NCI-H1436 treated with DMSO at 0.1 percent for 48 hours (cell line): ENCODE data around the gene STAMBPL1.
"Not testable (repeated sequence)": the region's sequence is repeated elsewhere in the genome, so short reads cannot be mapped to it uniquely, and the experiment has no call there.

Source experiments
- DNase-seq: peaks from one replicate; lab custom pipeline; 2025; lab: John Stamatoyannopoulos, UW

The STAMBPL1 gene

DNA sequence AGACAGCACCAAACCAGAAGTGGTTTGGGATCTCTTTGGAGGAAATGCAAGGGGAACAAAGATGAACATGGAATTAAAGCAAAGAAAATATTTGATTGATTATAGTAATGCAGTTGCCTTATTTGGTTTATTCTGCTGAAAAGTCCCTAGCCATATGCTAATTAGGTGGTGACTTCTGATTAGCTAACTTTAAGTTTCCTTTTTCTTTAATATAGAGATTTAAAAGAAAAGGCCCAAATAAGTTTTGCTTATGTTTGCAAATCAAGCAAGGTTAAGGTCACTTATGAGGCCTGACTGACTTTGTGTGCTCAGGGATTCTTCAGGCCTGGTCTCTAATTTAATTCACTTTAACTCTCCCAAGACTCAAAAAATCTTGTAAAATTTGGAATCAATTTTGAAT lies 22.2 kb upstream of the STAMBPL1 start:
- DNase-seq, result no peak

DNA sequence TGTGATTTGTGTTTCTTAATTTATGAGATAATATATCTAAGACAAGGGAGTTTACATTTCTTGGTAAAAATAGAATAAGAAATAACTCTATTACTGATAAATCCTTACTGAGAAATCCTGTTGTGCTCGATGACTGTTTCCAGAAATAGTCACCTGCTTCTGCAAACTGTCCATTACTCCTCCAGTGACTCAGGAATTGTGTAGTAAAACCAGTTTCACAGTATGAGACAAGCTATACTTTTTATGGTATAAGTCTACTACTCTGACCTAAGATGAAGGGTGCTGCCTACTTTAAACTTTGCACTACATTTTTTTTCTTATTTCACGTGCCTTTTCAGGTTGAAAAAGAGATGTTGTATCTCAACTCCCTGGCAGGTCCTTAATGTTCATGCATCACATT lies 21.6 kb upstream of the STAMBPL1 start:
- DNase-seq, result no peak

- no peak for DNase-seq
These were observed 19.0 kb upstream of the STAMBPL1 start for GRCh38 chr10:88861036-88861435.

DNA sequence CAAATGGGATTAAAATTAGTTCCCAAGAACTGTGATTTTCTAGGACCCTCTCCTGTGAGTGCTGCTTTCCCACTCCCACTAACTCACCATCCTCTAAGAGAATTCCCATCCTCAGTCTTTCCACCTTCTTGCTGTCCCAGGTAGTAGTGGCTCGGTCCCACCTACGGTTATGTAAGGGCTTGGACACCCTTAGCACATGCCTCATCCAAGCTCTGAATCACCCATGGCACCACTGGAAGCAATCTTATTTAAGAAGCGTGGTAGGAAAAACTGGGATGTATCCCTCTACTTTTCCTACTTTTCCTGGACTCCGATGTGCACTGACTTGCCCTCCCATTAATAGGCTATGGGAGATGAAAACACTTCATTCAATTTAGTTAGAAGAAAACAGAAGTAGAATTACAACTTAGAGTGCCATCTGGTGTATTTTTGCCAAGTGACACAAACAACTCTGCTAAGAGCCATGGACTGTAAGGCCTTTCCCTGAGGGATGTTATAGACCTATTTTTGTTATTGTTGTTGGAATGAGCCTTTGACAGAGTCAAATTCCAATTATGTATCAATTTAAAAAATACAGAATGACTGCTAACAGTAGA lies 14.7 kb upstream of the STAMBPL1 start:
- no peak for DNase-seq

DNA sequence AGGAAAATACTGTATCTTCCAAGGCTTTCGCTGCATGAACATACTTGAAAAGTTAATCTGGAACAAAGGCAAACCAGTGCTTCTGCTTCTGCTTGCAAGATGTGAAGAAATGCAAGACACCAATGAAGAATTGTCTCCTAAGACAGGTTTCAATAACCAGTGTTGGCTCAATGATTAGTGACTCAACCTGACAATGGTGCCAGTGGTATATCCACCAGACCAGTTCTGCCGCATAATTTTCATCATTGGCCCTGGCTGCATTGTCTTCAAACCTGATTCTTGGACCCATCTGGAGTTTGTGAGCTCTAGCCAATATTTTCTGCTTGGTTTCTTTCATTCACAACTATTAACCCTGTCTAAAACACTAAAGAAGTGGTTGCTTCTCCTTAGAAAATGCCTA lies 13.6 kb upstream of the STAMBPL1 start:
- no peak for DNase-seq

- no peak for DNase-seq
These were observed 10.0 kb upstream of the STAMBPL1 start for GRCh38 chr10:88870089-88870488.

DNA sequence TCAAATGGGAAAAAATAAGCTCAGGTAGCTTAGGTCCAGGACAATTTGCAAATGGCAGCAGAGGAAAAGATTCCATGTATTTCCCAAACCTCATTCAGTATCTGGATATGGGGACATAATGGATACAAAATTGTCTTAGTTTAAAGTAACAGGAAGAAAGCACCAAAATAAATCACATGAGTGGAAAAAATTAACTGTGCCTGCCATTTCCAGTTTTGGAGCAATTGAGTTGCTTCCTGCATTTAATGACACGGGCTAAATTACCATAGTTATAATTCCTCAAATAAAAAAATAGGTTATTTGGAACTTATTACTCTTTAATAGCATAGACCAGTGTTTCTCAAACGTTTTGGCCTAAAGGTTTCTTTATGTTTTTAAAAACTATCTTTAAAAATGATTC lies 6.3 kb upstream of the STAMBPL1 start:
- no peak for DNase-seq

DNA sequence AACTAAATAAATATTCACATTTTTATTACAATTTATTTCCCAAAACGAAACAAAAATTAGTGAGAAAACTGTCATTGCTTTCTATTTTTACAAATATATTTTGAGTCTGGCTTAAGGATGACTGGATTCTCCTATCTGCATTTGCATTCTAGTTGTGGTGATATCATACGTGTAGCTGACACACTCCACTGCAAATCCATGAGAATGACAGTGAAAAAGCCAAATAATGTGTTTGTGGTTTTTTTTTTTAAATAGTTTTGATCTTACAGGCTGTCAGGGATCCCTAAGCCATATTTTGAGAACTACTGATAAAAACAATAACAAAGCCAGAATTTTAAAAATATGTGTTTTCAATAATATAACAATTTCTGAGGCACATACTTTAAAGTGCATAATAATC lies 5.8 kb upstream of the STAMBPL1 start:
- no peak for DNase-seq

GRCh38 chr10:88875081-88875480 lies 5.0 kb upstream of the STAMBPL1 start:
- DNase-seq, result no peak

DNA sequence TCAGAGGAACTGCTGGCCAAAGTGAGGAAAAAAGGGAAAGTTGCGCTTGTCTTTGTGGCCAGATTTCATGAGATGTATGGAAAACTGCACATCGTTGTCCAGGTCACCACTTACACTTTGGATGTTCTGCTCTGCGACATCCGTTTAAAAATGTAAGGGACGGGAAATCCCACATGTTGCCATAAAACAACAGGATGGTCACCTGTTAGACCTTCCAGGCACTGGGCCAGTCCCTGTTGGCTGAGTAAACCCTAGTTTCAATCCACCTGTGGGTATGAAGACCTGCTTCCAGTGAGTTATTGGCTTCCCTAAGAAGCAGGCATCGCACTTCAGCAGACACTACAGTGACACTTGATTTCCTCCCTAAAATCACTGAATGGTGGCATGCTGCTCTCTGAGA lies 2.7 kb upstream of the STAMBPL1 start:
- no peak for DNase-seq

DNA sequence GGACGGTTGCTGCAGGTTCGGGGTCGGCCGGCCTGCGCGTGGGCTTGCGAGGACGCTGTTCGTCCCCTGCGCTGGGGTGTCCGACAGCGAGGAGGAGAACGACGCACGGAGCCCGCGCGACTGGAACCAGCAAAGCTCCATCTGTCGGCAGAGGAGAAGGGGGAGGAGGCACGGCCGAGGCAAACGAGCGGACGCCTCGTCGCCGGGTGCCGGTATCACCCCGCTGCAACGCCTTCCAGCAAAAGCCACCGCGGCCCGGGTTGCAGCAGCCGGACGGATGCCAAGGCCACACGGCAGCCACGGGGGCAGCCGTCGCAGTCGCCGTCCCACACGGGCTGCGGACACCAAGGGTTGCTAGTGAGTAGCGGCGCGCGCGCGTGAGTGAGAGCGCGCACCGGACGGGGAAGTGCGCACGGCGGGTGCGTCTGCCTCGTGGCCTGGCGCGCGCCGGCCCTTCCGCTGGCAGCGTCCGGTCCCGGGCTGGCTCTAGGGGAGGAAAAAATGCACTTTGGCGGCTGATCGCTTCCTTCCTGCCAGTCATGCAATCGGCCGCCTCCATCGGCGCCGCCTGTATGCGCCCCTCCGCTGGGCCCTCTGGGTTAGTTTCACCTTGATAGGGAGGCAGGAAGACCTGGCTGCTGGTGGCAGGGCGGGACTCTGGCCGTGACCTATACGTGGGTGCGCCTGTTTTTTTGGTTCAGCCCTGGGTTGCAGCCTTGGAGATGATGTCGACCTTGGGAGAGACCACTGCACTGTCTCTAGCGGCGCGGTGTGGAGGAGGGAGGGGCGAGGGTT lies 434 bp downstream of the STAMBPL1 start:
- DNase-seq, result no peak

DNA sequence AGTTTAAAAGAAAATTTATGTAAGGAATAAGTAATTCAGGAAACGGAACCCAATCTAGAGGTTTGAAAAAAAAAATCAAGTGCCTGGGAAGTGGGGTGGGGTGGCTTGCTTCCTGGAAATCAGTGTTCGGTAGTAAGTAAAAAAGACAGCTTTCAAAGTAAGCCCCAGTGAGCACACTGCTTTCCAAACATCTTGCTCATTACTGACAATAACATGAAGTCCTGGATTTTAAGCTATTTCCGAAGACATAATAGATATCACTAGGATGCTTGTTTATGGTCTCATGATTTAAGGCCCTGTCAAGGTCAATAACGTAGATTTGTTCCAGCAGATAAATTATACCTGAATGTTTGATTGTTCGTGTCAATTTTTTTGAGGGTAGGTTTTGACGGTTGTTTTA lies 1.3 kb downstream of the STAMBPL1 start:
- no peak for DNase-seq

DNA sequence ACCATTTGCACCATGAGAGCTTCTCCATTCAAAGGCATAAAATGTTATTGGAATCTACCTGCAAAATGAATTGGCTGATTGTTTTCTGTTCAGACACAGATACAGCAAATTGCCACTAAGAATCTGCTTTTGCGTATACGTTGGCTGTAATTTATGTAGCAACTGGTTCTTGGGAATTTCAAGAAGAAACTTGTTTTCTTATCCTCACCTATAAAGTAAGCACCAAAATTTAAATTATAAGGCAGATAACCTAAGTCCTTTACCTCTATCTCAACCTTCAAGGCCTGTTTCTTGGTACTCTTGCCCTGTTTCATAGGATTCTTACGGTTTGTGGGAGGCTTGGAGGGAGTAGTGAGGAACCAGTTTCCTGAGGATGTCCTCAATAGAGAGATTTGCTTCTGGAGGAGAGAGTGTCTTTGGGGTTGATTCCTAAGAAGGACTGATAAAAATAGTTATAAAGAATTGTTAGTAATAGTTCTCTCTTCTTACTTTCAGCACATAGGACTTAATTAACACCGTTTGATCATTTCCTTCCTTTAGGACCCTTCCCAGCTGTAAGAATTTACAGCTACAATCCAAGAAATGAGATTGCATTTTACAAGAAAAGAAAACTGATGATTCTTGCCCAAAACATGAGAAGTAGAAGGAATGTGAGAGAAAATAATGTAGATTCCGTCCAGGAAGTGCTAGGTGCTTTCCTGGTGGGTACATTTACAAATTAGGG lies 2.0 kb downstream of the STAMBPL1 start:
- DNase-seq, result no peak

GRCh38 chr10:88882646-88883447 lies 2.8 kb downstream of the STAMBPL1 start:
- not testable (repeated sequence) for DNase-seq

- DNase-seq, result no peak
These were observed 3.4 kb downstream of the STAMBPL1 start for GRCh38 chr10:88883448-88883809.

- DNase-seq, result no peak
These were observed 6.5 kb downstream of the STAMBPL1 start for GRCh38 chr10:88886557-88886956.

DNA sequence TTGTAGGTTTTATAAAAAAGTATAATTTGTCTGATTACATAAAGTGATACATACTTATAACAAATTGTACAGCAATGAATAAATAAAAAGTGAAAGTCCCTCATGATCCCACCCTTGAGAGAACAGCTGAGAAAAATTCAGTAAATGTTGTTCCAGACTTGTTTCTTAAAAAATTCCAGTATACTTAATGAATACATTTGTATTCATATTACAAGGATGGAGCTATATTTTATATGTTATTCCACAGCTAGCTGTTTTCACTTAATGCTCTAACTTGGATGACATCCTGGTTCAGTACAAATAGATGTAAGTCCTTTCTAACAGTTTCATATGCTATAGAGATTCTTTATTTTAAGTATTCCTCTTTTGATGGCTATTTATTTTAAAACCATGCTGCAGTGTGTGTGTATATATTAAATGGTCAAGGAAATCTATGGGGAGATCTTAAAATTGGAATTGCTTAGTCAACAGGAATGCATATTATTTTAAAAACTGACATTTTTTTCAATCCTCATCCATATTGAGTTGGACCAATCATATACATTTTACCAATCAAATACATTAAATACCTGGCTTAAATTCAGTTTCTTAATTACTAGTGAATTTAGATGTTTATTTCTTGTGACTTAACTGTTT lies 8.9 kb downstream of the STAMBPL1 start:
- DNase-seq, result no peak

GRCh38 chr10:88889559-88890337 lies 9.7 kb downstream of the STAMBPL1 start:
- no peak for DNase-seq

DNA sequence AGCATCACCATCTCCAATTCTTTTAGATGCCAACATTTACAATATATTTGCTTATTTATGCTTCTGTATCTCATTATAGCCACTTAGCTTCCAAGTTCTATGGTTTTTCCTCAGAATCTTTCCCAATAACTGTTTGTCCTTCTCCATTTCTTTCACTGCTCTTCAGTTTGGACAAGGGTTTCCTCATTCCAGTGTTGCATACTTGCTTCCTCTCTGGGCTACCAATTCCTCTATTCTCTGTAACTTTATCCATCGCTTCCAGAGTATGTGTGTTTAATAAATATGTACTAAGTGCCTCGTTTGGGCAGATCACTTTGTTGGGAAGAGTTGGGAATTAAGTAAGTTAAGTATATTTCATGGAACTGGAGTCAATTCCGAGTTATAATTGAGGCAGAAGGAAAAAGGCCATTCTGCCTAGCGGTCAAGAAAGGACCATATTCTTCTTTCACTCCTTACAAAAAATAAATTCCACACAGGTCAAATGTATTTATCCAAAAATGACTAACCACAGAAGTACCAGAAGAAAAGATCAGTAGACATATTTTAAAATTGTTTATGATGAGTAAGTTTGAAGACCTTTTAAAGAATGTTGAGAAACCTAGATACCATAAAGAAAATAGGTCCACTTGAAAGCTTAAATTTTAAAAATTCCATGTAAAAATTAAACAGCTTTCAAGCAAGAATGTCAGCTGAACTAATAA lies 10.8 kb downstream of the STAMBPL1 start:
- no peak for DNase-seq

GRCh38 chr10:88892222-88892967 lies 12.3 kb downstream of the STAMBPL1 start:
- DNase-seq, result no peak
